Fibroblast of villous mesenchyme (primary cell): ENCODE results near the gene VTN. TPM values are rescaled to one million over a fixed set of nuclear protein-coding genes. Genes with fewer than 3 reads are reported as not detected.

Experiments used
- DNase-seq: peaks from one replicate; pipeline ENCODE4 v3.0.0-alpha.2; 2010; ENCODE audit warnings: low read depth
- H3K4me3 ChIP-seq: 2 replicates; pipeline ENCODE4 v1.5.1; 2011; ENCODE audit warnings: low read depth, mild to moderate bottlenecking, low read length
- total RNA-seq: library from RNA; depleted of rRNA; stranded (reverse); fragments of >200 nt; gene quantifications from 2 replicates; pipeline ENCODE4 v1.2.3, GENCODE V29; 2012
- TF ChIP-seq, protein P1 (sequence below): IDR thresholded peaks from 2 replicates; pipeline ENCODE4 v1.5.1; 2012; ENCODE audit warnings: low read depth, mild to moderate bottlenecking, low read length; ENCODE audit not compliant: insufficient read depth

The VTN gene
- total RNA-seq, 1 donor, result 5.2 TPM

DNA sequence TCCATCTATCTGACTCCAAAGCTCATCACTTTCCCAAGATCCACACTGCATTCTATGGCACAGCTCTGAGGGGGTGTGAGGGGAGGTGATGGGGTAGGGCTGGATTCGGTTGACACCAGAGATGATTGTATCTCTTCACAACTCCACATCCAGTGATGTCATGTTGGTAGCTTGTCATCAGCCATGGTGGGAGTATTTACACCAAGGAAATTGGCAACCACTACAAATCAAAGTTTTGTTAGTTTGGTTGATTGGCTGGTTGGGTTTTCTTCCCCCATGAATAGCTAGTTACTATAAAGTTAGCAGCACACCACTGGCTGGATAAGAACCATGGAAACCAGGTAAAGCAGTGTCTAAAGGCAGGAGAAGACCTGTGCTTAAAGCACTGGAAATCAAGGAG lies 20.9 kb upstream of the VTN start:
- TF ChIP-seq, protein P1, sequence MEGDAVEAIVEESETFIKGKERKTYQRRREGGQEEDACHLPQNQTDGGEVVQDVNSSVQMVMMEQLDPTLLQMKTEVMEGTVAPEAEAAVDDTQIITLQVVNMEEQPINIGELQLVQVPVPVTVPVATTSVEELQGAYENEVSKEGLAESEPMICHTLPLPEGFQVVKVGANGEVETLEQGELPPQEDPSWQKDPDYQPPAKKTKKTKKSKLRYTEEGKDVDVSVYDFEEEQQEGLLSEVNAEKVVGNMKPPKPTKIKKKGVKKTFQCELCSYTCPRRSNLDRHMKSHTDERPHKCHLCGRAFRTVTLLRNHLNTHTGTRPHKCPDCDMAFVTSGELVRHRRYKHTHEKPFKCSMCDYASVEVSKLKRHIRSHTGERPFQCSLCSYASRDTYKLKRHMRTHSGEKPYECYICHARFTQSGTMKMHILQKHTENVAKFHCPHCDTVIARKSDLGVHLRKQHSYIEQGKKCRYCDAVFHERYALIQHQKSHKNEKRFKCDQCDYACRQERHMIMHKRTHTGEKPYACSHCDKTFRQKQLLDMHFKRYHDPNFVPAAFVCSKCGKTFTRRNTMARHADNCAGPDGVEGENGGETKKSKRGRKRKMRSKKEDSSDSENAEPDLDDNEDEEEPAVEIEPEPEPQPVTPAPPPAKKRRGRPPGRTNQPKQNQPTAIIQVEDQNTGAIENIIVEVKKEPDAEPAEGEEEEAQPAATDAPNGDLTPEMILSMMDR, result no peak
- no peak overlapping the region for H3K4me3 ChIP-seq
- no peak for DNase-seq

GRCh38 chr17:28390563-28390962 lies 20.5 kb upstream of the VTN start:
- no peak overlapping the region for H3K4me3 ChIP-seq
- no peak for DNase-seq
- TF ChIP-seq, protein P1, result no peak

GRCh38 chr17:28390141-28390540 lies 20.0 kb upstream of the VTN start:
- DNase-seq, result no peak
- no peak overlapping the region for H3K4me3 ChIP-seq
- TF ChIP-seq, protein P1, result no peak

DNA sequence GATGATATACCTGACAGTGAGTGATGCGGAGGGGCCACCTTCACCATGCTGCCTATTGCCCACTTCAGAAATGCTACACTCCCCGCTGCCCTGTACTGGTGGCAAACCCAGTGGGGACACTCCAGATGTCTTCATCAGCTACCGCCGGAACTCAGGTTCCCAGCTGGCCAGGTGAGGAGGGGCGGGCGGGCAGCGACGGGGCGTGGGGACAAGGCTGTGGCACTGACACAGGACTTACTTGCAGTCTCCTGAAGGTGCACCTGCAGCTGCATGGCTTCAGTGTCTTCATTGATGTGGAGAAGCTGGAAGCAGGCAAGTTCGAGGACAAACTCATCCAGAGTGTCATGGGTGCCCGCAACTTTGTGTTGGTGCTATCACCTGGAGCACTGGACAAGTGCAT lies 18.0 kb upstream of the VTN start:
- TF ChIP-seq, protein P1, result no peak
- H3K4me3 ChIP-seq, result no peak overlapping the region
- DNase-seq, result no peak

- no peak for DNase-seq
- TF ChIP-seq, protein P1, result no peak
Observed at GRCh38 chr17:28386391-28386790, 16.3 kb upstream of the VTN start.

DNA sequence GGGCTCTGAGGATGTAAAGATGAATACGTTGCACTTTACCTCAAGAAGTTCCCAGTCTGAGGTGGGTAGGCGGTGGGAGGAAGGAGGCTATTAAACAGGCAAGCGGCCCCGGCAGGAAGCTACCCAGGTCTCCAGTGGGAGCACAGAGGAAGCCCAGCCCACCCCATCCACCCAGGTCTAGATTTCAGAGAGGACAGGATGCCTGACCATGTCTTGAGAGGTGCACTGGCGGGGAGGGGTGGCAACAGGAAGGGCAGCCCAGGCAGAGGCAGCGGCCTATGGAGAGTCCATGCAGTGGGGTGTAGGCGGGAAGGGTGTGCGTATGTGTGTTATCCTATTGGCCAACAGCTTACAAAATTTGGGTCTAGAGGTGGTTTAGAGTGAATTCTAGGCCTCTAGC lies 15.3 kb upstream of the VTN start:
- no peak overlapping the region for H3K4me3 ChIP-seq
- TF ChIP-seq, protein P1, result no peak
- no peak for DNase-seq

More at GRCh38 chr17:28386391-28386790, 16.3 kb upstream of the VTN start:
- H3K4me3 ChIP-seq, result no peak overlapping the region

DNA sequence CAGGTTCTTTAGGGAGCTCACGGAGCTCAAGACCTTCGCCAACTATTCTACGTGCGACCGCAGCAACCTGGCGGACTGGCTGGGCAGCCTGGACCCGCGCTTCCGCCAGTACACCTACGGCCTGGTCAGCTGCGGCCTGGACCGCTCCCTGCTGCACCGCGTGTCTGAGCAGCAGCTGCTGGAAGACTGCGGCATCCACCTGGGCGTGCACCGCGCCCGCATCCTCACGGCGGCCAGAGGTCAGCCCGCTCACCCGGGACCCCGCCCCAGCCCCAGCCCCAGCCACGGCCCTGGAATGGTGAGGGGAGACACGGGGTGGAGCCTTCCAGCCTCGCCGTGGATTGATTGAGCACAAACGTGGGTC lies 14.9 kb upstream of the VTN start:
- H3K4me3 ChIP-seq, result no peak overlapping the region
- no peak for DNase-seq
- TF ChIP-seq, protein P1, result no peak
